ENCODE data around the gene PCMT1.
A peak's percentile ranks its signal among the peaks of the same experiment; 100 is the strongest.
"Not testable (repeated sequence)": the region's sequence is repeated elsewhere in the genome, so short reads cannot be mapped to it uniquely, and the experiment has no call there.

PCMT1 gene

GRCh38 chr6:149749594-149750135, at the start of gene PCMT1:
TSS of gene PCMT1 (plus strand) at chr6:149749741. CDS start at chr6:149749902, 161 bp downstream.
- peak; percentile 83 to 93 for DNase-seq (ENCODE audit: extremely low read depth in 1 of 2, low read depth in 1 of 2)

GRCh38 chr6:149701714-149702113, 47.8 kb upstream of the PCMT1 start:
- no peak for DNase-seq (ENCODE audit: extremely low read depth in 1 of 2, low read depth in 1 of 2)

- no peak for DNase-seq (ENCODE audit: extremely low read depth in 1 of 2, low read depth in 1 of 2)
These were observed 37.8 kb upstream of the PCMT1 start for GRCh38 chr6:149711711-149712110.

- DNase-seq (ENCODE audit: extremely low read depth in 1 of 2, low read depth in 1 of 2): no peak
These were observed 35.1 kb upstream of the PCMT1 start for GRCh38 chr6:149714442-149714841.

GRCh38 chr6:149716181-149716963, 33.2 kb upstream of the PCMT1 start:
- DNase-seq (ENCODE audit: extremely low read depth in 1 of 2, low read depth in 1 of 2): no peak

GRCh38 chr6:149717255-149717587, 32.3 kb upstream of the PCMT1 start:
- DNase-seq (ENCODE audit: extremely low read depth in 1 of 2, low read depth in 1 of 2): no peak

GRCh38 chr6:149717588-149718458, 31.7 kb upstream of the PCMT1 start, which contains the start of gene LATS1:
TSS of gene LATS1 (minus strand) at chr6:149718101. CDS start at chr6:149702126, 15,975 bp downstream.
- DNase-seq (ENCODE audit: extremely low read depth in 1 of 2, low read depth in 1 of 2): peak; percentile 81 to 84

- DNase-seq (ENCODE audit: extremely low read depth in 1 of 2, low read depth in 1 of 2): no peak
These were observed 30.0 kb upstream of the PCMT1 start for GRCh38 chr6:149719531-149719930.

- no peak for DNase-seq (ENCODE audit: extremely low read depth in 1 of 2, low read depth in 1 of 2)
These were observed 26.3 kb upstream of the PCMT1 start for GRCh38 chr6:149723262-149723661.

GRCh38 chr6:149723771-149724417, 25.6 kb upstream of the PCMT1 start:
- DNase-seq (ENCODE audit: extremely low read depth in 1 of 2, low read depth in 1 of 2): no peak

- no peak for DNase-seq (ENCODE audit: extremely low read depth in 1 of 2, low read depth in 1 of 2)
These were observed 23.8 kb upstream of the PCMT1 start for GRCh38 chr6:149725785-149726184.

- no peak for DNase-seq (ENCODE audit: extremely low read depth in 1 of 2, low read depth in 1 of 2)
These were observed 21.6 kb upstream of the PCMT1 start for GRCh38 chr6:149727793-149728498.

- no peak for DNase-seq (ENCODE audit: extremely low read depth in 1 of 2, low read depth in 1 of 2)
These were observed 20.9 kb upstream of the PCMT1 start for GRCh38 chr6:149728499-149729234.

GRCh38 chr6:149729824-149730223, 19.7 kb upstream of the PCMT1 start:
- no peak for DNase-seq (ENCODE audit: extremely low read depth in 1 of 2, low read depth in 1 of 2)

- DNase-seq (ENCODE audit: extremely low read depth in 1 of 2, low read depth in 1 of 2): no peak
These were observed 16.3 kb upstream of the PCMT1 start for GRCh38 chr6:149733089-149733720.

GRCh38 chr6:149734915-149735314, 14.6 kb upstream of the PCMT1 start:
- no peak for DNase-seq (ENCODE audit: extremely low read depth in 1 of 2, low read depth in 1 of 2)

- DNase-seq (ENCODE audit: extremely low read depth in 1 of 2, low read depth in 1 of 2): not testable (repeated sequence)
These were observed 4.3 kb upstream of the PCMT1 start for GRCh38 chr6:149745252-149745651.

- peak; percentile 75 to 94 for DNase-seq (ENCODE audit: extremely low read depth in 1 of 2, low read depth in 1 of 2)
These were observed 3.2 kb upstream of the PCMT1 start, which contains the start of gene NUP43 for GRCh38 chr6:149746147-149746946. TSS of gene NUP43 (minus strand) at chr6:149746529. CDS start at chr6:149746495, 34 bp downstream.
